NCI-H2171 (cell line): Measurements from ENCODE around the gene CACNB1.

Experiments used
- DNase-seq: peaks from one replicate; lab custom pipeline; 2025; lab: John Stamatoyannopoulos, UW

CACNB1 gene

GRCh38 chr17:39197380-39198185 lies at the start of gene CACNB1:
CACNB1 (minus strand) TSS chr17:39197669; CDS start chr17:39197495, 174 bp downstream.
- peak; percentile 80 for DNase-seq

DNA sequence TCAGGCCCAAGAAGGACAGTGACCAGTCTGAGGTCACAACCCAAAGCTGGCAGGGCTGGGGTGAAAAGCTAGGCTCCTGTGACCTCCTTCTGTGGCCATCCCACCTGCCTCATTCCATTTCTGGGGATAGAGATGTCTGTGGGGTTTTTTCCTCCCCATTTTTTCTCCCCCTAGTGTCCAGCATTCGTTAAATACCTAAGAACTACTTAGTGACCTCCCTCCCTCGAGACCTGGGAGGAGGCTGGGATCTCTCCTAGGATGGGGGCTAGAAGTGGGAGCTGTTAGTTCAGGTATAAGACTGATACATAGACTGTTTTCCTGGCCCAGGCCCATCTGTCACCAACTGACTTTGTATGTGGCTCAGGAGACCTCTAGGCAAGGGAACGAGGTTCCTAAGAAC lies 48.8 kb upstream of the CACNB1 start:
- DNase-seq = no peak

- DNase-seq = peak; percentile 73
Observed at GRCh38 chr17:39244600-39245570, 47.4 kb upstream of the CACNB1 start.

- no peak for DNase-seq
Observed at GRCh38 chr17:39244016-39244599, 46.6 kb upstream of the CACNB1 start.

DNA sequence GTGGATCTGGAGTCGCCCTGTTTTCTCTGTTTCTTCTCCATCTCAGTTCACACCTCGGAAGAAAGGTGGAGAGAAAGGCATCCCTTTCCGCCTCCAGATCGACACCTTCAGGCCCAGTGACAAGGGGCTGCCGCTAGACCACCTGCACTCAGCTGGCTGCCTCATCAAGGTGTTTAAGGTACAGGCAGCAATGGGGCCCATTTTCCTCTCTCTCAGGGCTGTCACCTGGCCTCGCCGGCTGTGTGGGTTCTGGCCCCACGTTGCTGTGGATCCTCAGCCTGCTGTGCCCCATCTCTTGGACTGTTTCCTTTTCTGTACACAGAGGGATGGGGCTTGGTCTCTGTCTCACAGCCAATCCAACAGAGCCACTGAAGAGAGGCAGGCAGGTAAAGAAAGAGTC lies 45.7 kb upstream of the CACNB1 start:
- DNase-seq = no peak

DNA sequence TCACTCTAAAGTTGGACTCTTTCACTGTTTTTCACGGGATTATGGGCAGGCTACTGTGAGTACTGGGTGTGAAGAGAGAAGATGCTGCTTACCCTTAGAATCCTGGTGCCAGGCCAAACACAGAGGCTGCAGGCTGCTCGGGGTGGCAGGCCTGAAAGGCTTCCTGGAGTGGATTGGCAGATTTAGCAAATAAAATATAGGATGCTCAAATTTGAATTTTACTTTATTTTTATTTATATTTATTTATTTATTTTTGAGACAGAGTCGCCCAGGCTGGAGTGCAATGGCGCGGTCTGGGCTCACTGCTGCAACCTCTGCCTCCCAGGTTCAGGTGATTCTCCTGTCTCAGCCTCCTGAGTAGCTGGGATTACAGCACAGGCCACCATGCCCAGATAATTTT lies 43.2 kb upstream of the CACNB1 start:
- DNase-seq = no peak

DNA sequence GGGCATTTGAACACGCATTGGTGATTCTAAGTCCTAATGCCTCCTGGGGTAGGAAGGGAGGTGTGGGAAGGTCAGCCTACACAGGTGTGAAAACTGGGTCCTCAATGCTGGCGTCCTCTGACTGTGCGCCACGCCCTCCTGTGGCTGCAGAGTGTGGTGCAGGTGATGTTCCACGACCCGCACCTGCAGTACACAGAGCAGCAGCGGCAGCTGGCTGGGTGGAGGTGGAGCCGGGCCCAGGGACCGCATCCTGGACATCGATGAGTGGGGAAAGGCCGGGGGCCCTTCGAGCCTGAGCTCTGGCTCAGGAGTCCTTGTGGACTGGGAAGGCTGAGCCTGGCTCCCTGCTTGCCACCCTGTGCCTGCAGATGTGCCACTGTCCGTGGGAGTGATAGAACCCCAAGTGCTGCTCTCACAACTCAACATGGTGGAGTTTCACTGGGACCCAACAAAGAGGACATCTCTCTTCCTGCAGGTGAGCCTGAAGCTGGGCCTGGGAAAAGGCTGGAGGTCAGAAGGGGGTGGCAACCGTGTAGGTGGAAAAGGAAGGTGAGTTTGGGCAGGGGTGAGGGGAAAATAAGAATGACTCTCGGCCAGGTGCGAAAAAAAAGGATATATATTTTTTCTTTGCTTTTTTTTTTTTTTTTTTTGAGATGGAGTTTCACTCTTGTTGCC lies 42.3 kb upstream of the CACNB1 start:
- no peak for DNase-seq

GRCh38 chr17:39238311-39238972 lies 41.0 kb upstream of the CACNB1 start:
- no peak for DNase-seq

DNA sequence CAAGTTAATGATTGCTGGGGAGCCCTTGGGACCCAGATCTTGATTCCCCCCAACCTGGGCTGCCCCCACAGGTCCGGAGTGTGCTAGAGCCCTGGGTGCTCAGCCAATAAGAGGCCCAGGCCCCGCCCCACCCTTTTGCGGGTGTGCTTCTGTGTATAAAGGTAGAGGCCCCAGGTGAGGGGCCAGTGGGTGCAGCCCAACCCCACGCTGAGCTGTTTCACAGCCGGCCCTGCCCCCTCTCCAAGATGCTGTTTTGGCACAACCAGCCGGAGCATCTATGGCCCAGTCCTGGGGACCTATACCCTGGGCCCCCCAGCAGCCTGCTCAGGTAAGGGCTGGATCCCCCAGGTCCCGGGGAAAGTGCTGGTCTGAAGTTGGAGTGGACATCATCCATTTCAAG lies 40.1 kb upstream of the CACNB1 start:
- DNase-seq = no peak

GRCh38 chr17:39236981-39237441 lies 39.5 kb upstream of the CACNB1 start:
- no peak for DNase-seq

DNA sequence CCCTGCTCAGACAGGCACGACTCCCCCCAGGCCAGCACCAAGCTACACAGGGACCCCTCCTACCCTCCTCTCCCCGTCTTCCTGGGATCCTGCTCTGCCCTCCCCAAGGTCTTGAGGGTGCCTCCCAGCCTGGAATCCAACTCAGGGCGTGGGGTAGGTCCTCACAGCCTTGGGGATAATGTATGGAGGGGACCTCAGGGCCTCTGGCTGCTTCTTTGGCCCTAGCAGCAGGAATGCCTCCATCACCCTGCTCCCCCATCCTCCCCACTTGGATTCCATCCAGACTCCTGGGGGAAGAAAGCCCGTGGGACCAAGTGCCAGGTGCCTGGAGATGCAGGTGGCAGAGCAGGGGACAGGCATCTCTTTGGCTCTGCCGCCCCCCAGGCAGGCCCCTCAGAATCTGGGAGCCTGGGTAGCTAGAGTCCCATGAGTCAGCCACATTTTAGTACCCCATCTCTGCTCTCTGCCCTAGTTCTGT lies 39.0 kb upstream of the CACNB1 start:
- peak; percentile 63 for DNase-seq

DNA sequence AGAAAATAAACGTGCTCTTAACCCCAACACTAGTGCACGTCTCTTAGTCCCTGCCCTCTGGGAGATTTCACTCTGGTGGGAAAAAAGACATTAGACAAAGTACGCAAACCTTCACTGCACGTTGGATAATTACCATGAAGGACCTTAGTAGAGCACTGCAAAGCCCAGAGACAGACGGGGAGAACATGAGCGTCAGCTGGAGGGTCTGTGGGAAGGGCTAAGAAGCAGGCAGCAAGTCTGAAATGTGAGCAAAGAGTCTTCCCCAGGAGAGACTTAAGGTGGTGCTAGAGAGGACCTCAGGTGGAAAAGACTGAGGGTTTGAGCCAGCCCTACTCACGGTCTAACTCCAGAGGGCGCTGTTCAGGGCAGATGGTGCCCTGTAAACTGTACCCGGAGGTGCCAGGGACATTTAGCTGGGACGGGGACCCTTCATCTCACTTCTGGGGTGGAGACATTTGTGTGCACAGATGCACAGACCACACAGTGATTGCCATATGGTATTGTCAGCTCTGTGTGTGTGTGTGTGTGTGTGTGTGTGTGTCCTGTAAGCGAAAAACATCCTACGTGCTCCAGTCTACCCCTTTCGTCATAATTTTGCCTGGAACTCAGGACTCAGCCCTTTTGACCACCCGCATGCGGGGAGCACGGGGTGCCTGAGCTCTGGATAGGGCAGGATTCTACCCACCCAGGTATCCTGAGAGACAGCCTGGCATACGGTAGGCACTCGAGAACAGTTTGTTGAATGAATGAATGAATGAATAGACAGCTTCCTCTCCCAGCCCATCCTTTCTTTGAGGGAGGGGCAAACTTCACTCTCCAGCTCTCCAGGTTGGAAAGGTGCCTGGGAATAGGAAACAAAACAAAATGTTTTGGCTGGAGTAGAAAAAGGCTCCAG lies 38.3 kb upstream of the CACNB1 start:
- DNase-seq = peak; percentile 91

DNA sequence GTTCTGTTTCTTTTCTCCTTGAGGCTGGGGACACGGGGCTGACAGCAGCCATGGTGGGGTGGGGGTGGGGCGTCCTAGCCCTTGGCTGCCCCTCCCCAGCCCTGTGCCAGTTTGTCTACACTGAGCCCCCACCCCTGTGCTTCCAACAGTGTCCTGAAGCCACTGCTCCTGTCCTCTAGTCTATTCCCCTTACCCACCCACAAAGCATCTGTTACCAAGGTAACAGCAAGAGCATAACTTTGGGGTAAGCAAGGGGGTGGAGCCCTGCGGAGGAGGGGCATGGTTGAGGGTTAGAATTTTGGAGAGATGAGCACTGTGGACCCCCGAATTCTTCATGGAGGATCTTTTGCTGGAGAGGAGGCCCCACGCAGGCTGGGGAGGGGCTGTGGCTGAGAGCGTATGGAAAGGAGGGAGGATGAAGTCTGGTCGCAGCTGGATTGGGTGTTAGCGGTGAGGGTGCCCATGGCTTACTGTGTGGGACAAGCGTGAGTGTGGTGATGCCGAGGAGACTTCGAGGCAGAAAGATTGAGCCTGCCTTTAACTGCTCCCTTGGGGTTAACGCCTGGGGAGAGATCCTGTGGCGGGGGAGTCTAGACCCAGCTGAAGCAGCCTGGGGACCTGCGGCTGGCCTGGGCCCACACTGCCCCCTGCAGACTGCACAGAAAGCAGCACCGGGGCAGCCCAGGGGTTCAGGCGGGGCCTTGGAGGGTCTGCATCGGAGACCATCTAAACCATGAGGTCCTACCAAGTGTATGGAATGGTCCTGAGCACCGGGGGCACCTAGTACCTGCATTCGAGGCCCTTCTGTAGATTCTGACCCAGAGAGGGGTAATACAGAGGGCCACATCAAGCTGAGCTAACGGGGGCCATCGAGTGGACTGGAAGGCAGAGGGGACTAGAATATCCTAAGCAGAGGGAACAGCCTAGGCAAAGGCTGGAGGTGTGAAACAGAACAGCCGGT lies 34.4 kb upstream of the CACNB1 start:
- peak; percentile 66 for DNase-seq

GRCh38 chr17:39231091-39231561 lies 33.7 kb upstream of the CACNB1 start:
- DNase-seq = peak; percentile 32

DNA sequence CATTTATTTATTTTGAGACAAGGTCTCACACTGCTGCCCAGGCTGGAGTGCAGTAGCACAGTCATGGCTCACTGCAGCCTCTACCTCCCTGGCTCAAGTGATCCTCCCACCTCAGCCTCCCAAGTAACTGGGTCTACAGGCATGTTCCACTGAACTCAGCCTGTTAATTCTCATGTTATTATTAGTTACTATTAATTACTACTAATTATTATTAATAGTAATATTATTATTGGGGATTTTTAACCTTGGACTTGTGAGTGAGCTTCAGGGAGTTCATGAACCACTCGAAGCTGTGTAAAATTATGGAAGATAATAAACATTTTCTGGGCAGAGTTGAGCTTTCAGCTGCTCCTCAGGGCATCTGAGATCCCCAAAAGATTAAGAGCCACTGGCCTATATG lies 32.9 kb upstream of the CACNB1 start:
- no peak for DNase-seq

GRCh38 chr17:39229274-39229913 lies 31.9 kb upstream of the CACNB1 start:
- DNase-seq = no peak

DNA sequence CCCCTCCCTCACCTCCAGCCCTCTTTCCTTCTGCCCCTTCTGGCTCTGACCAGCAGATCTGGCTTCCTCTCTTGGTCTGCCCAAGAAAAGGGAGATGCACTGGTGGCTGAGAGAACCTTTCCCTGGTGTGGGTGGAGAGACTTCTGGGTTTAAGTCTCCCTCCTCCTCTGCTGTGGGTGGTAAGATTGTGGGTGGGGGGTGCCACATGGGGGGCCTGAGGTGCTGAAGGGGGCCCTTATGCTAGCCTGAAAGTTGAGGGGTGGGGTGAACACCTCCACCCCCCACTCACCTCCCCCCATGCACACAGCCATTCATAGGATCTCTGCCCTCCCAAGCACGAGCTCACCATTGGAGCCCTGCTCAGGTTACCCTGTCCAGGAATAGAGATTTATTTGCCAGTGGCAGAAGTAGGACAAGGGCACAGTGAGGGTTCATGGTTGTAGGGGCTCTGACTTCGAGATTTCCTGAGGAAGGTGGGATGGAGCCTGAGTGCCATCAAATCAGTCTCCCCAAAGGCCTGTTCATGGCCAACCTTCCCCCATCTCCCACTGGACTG lies 30.0 kb upstream of the CACNB1 start:
- DNase-seq = no peak
